ENCODE measurements around the gene HECTD3. TPM values are rescaled to one million over a fixed set of nuclear protein-coding genes. Genes with fewer than 3 reads are reported as not detected.

Gene HECTD3
- total RNA-seq (2011; cell fraction: chromatin; rRNA removed; ENCODE audit: low replicate concordance), result 71.0 and 140 TPM in 2 replicates
- total RNA-seq (2011; cell fraction: nucleolus; rRNA removed), result 70.4 and 73.5 TPM in 2 replicates
- 74.3 and 95.3 TPM in 2 replicates for total RNA-seq (2011; cell fraction: nucleoplasm; rRNA removed)
- total RNA-seq (2014; rRNA removed), result 18.9 and 24.5 TPM in 2 replicates
- total RNA-seq (2014; rRNA removed; fragmentation: Illumina TruSeq; extraction: Trizol), result 12.4 and 15.0 TPM in 2 replicates
- 15.3 and 16.9 TPM in 2 replicates for total RNA-seq (2015; rRNA removed; fragmentation: Illumina TruSeq; extraction: Trizol)
- 50.7 and 50.8 TPM in 2 replicates for total RNA-seq (2021)
- 37.8 and 45.2 TPM in 2 replicates for polyA plus RNA-seq (2011; rRNA removed)
- polyA plus RNA-seq (2011; cell fraction: cytosol; rRNA removed), result 50.2 and 64.7 TPM in 2 replicates
- polyA plus RNA-seq (2011; cell fraction: nucleus; rRNA removed), result 125 TPM in 2 replicates
- 41.1 and 54.2 TPM in 2 replicates for polyA plus RNA-seq (2012)
- polyA plus RNA-seq (2014; fragmentation: Illumina TruSeq; extraction: Trizol), result 42.2 and 43.9 TPM in 2 replicates
- 1 to 10 TPM; 6.3 to 9.8 TPM for polyA plus RNA-seq (2014; fragmentation: Nextera tagmentation; extraction: Ambion mirVana)
- 32.4 and 42.2 TPM in 2 replicates for polyA plus RNA-seq (2014; rRNA removed)
- 50.3 and 71.9 TPM in 2 replicates for polyA minus RNA-seq (2011; rRNA and poly(A)+ RNA removed)
- polyA minus RNA-seq (2011; cell fraction: cytosol; rRNA and poly(A)+ RNA removed), result 28.9 and 35.3 TPM in 2 replicates
- 21.5 and 27.9 TPM in 2 replicates for polyA minus RNA-seq (2011; cell fraction: nucleus; rRNA and poly(A)+ RNA removed)
- percentile 72 among the genes with signal in this experiment for Bru-seq, nascent RNA
- percentile 69 among the genes with signal in this experiment for BruChase-seq, experiment 1, labeled RNA remaining after a 2-hour chase
- percentile 78 among the genes with signal in this experiment for BruChase-seq, experiment 2, labeled RNA remaining after a 6-hour chase
- long read RNA-seq, experiment 1, transcript HECTD3-205 (6 exons, 2,385 nt), result minor isoform, 6 of 186 reads
- long read RNA-seq, experiment 1, transcript HECTD3-202 (21 exons, 3,610 nt), result major isoform, 53 of 186 reads
- long read RNA-seq, experiment 1, partial matches to known transcripts, result 81 of 186 reads
- long read RNA-seq, experiment 1, other reads (novel, unspliced or antisense), result 43 of 186 reads
- long read RNA-seq, experiment 2, transcript HECTD3-202 (21 exons, 3,610 nt), result major isoform, 22 of 46 reads
- long read RNA-seq, experiment 2, partial matches to known transcripts, result 12 of 46 reads
- long read RNA-seq, experiment 2, other reads (novel, unspliced or antisense), result 10 of 46 reads
- long read RNA-seq, experiment 3, transcript HECTD3-202 (21 exons, 3,610 nt), result major isoform, 9 of 16 reads
- long read RNA-seq, experiment 3, partial matches to known transcripts, result 4 of 16 reads
- long read RNA-seq, experiment 3, other reads (novel, unspliced or antisense), result 1 of 16 reads

GRCh38 chr1:45010855-45011811, at the start of gene HECTD3:
Gene HECTD3 (minus strand): TSS chr1:45011324. CDS start chr1:45011257, 67 bp downstream.
- under 1% methylated on average over 62 of the region's 62 CpGs for WGBS (ENCODE audit: insufficient coverage, low coverage, missing lambda C conversion rate)
- peaks cover 40 to 45% of the 10 kb centered on the region in 2 experiments for H3K4me1 ChIP-seq (replicated peaks in 1 of 2; ENCODE audit: control insufficient read depth in 2 of 2, insufficient read depth in 2 of 2, low read length in 2 of 2)
- ChIA-PET CTCF (ENCODE audit: low intra/inter-chr PET ratio) (no interaction called here), POLR2A (interaction anchor here (0.6 to 8.7 kb wide), 46 partner anchors 8 to 997 kb away, joined by 3 to 113 read pairs (median 4); partner anchors contain the start of genes BTBD19, EIF2B3, MUTYH and NASP)
- H3K36me3 ChIP-seq (ENCODE audit: control insufficient read depth, insufficient read depth, low read length), result peaks cover 68% of the 10 kb centered on the region
- DNase-seq (ENCODE audit: extremely low read depth in 1 of 4, low spot score in 3 of 4), result peak; percentile 86 to 95 (median 88)
- no peaks in the 10 kb centered on the region for H3K9me3 ChIP-seq (replicated peaks; ENCODE audit: control insufficient read depth, insufficient read depth, low read depth, low read length)
- peak within 1 kb of the TSS; percentile 84 to 92 for H3K9ac ChIP-seq (ENCODE audit: insufficient read depth in 1 of 2, low read depth in 2 of 2, low read length in 2 of 2)
- H3K4me3 ChIP-seq, result peak within 1 kb of the TSS; percentile 86
- peak; percentile 78 for ATAC-seq
- peaks cover 9% of the 10 kb centered on the region for H3K9me1 ChIP-seq (ENCODE audit: control insufficient read depth, insufficient read depth, low read length)
- BruUV-seq (replicated peaks), result no TSS peak
- peak within 1 kb of the TSS; percentile 85 for H3K27ac ChIP-seq (ENCODE audit: extremely low read depth, low read depth, low read length)
- intact Hi-C loops (cut with micrococcal nuclease) (loop anchor here (5.0 to 10.0 kb wide), 4 partner anchors 84 to 564 kb away; partner anchors contain the start of gene ZSWIM5), in situ Hi-C loops (cut with MboI) (loop anchor here (5.0 kb wide), 4 partner anchors 174 to 481 kb away; partner anchors contain the start of gene TESK2)
- H4K20me1 ChIP-seq (replicated peaks; ENCODE audit: control insufficient read depth, insufficient read depth, low read length), result peaks cover 24% of the 10 kb centered on the region; the same call in 1 of the 2 replicates
- H3K79me2 ChIP-seq (ENCODE audit: control insufficient read depth, insufficient read depth, low read length), result peaks cover 51% of the 10 kb centered on the region
- no peaks in the 10 kb centered on the region for H3K27me3 ChIP-seq (ENCODE audit: control insufficient read depth in 2 of 2, insufficient read depth in 2 of 2, low read length in 2 of 2)
- H2AFZ ChIP-seq (ENCODE audit: low read depth, low read length), result peak within 1 kb of the TSS; percentile 99
- H3K4me2 ChIP-seq (ENCODE audit: insufficient read depth, low read length), result peak within 1 kb of the TSS; percentile 95
- no peak for FAIRE-seq
- no peak for TF ChIP-seq ZNF830 (CRISPR knock-in tag; IDR thresholded peaks at IDR 0.05)
- no peak for TF ChIP-seq ZBTB17 (CRISPR knock-in tag; IDR thresholded peaks at IDR 0.05)
- no peak for TF ChIP-seq XRCC5 (IDR thresholded peaks at IDR 0.05; ENCODE audit: low read depth, low read length)
- TF ChIP-seq RBM17 (IDR thresholded peaks at IDR 0.05; ENCODE audit: borderline replicate concordance, low read depth, low read length), result no peak
- TF ChIP-seq ZNF589 (CRISPR knock-in tag; IDR thresholded peaks at IDR 0.05; ENCODE audit: low read depth), result no peak
- peak; percentile 34; the same call in 1 of the 2 replicates for TF ChIP-seq PHB2 (IDR thresholded peaks at IDR 0.05; ENCODE audit: low read depth)
- TF ChIP-seq ZC3H4 (CRISPR knock-in tag; IDR thresholded peaks at IDR 0.05; ENCODE audit: borderline replicate concordance), result no peak
- no peak for TF ChIP-seq ZNF507 (tag; conservative IDR thresholded peaks at IDR 0.05)
- TF ChIP-seq SNAPC5 (CRISPR knock-in tag; IDR thresholded peaks at IDR 0.05), result no peak
- TF ChIP-seq SRSF3 (IDR thresholded peaks at IDR 0.05; ENCODE audit: insufficient read depth, low read length), result no peak
- TF ChIP-seq RBM34 (IDR thresholded peaks at IDR 0.05; ENCODE audit: borderline replicate concordance, insufficient read depth, low read length), result no peak; the same call in 1 of the 2 replicates
- TF ChIP-seq CTCFL (IDR thresholded peaks at IDR 0.05; ENCODE audit: borderline replicate concordance, insufficient read depth, low read depth, low read length, poor library complexity, severe bottlenecking), result no peak
- TF ChIP-seq NUFIP1 (IDR thresholded peaks at IDR 0.05; ENCODE audit: partially characterized antibody), result no peak
